K562 (cell line): ENCODE results near the gene SCP2. TPM values are rescaled to one million over a fixed set of nuclear protein-coding genes. Genes with fewer than 3 reads are reported as not detected.

Experiments used
- ATAC-seq: fragments of 200-7000 bp; cut with Tn5 transposase; 3 replicates; pipeline ENCODE4 v1.9.1; 2020; ENCODE audit warnings: moderate library complexity
- BruUV-seq: library from RNA; stranded (reverse); fragments of 400-500 nt; replicated peaks from 2 replicates; lab custom pipeline; 2021; lab: Mats Ljungman, UMichigan
- CTCF ChIA-PET: fragments of 300-600 bp; formaldehyde crosslinking; extraction: SDS; loops from one replicate; lab custom pipeline; 2021; ENCODE audit warnings: low intra/inter-chr PET ratio; lab: Yijun Ruan, JAX
- POLR2A ChIA-PET: fragments of 300-600, 350-650 bp; sonication (Branson Sonifier 250); formaldehyde crosslinking; extraction: SDS; loops from one replicate; lab custom pipeline; 2021; ENCODE audit warnings: antibody characterized with exemption, inconsistent platforms; lab: Yijun Ruan, JAX
- DNase-seq, 4 experiments: peaks; one replicate each; pipeline versions ENCODE4 v3.0.0 to v3.0.0-alpha.2; 2011 to 2018; ENCODE audit warnings: low spot score in 3 of 4, mixed read lengths in 3 of 4; ENCODE audit errors: extremely low read depth in 1 of 4
- FAIRE-seq: peaks from 2 replicates; lab custom pipeline; 2011; peaks lifted over from hg19 to GRCh38; lab: Jason Lieb, UNC
- H2AFZ ChIP-seq: 2 replicates; pipeline ENCODE4 v1.6.0; 2011; ENCODE audit warnings: low read depth, low read length, control low read depth, inconsistent platforms
- H3K27ac ChIP-seq: fragments of 200-600 bp; 3 replicates; pipeline ENCODE4 v1.8.0; 2011; ENCODE audit warnings: low read depth, mild to moderate bottlenecking, control low read depth, inconsistent platforms, low read length, moderate library complexity, mixed read lengths; ENCODE audit errors: extremely low read depth
- H3K27me3 ChIP-seq, 2 experiments: fragments of 300-600 bp in 1 of 2; 2 replicates in 1 of 2; 3 replicates in 1 of 2; pipeline versions ENCODE4 v1.6.0 to v1.8.0; 2011; ENCODE audit warnings: inconsistent platforms in 2 of 2, low read length in 2 of 2, mild to moderate bottlenecking in 1 of 2, mixed read lengths in 1 of 2, moderate library complexity in 1 of 2; ENCODE audit not compliant: control insufficient read depth in 2 of 2, insufficient read depth in 2 of 2
- H3K36me3 ChIP-seq: fragments of 300-600 bp; 3 replicates; pipeline ENCODE4 v1.8.0; 2011; ENCODE audit warnings: mild to moderate bottlenecking, low read length, inconsistent platforms; ENCODE audit not compliant: control insufficient read depth, insufficient read depth
- H3K4me1 ChIP-seq, 2 experiments: fragments of 200-600 bp in 1 of 2; replicated peaks in 1 of 2; 2 replicates in 1 of 2; 3 replicates in 1 of 2; pipeline versions ENCODE4 v1.5.1 to v1.8.0; 2011; ENCODE audit warnings: inconsistent platforms in 2 of 2, low read length in 2 of 2, mild to moderate bottlenecking in 1 of 2, mixed read lengths in 1 of 2, moderate library complexity in 1 of 2; ENCODE audit not compliant: control insufficient read depth in 2 of 2, insufficient read depth in 2 of 2
- H3K4me2 ChIP-seq: 2 replicates; pipeline ENCODE4 v1.6.1; 2011; ENCODE audit warnings: low read length, control low read depth, inconsistent platforms, mixed read lengths; ENCODE audit not compliant: insufficient read depth
- H3K4me3 ChIP-seq: fragments of 200-600 bp; sonication (generic), shearing (Covaris generic); 2 replicates; pipeline ENCODE4 v1.5.1; 2016; ENCODE audit warnings: control low read depth, inconsistent platforms
- H3K79me2 ChIP-seq: fragments of 200-600 bp; 3 replicates; pipeline ENCODE4 v1.8.0; 2011; ENCODE audit warnings: low read length, inconsistent platforms; ENCODE audit not compliant: control insufficient read depth, insufficient read depth
- H3K9ac ChIP-seq, 2 experiments: 2 replicates each; pipeline versions ENCODE4 v1.6.0 to v1.6.1; 2011; ENCODE audit warnings: low read depth in 2 of 2, low read length in 2 of 2, control low read depth in 1 of 2, inconsistent platforms in 1 of 2, mild to moderate bottlenecking in 1 of 2, mixed read lengths in 1 of 2; ENCODE audit not compliant: insufficient read depth in 1 of 2
- H3K9me1 ChIP-seq: one replicate; pipeline ENCODE4 v1.6.0; 2011; ENCODE audit warnings: inconsistent platforms, mild to moderate bottlenecking, low read length, moderate library complexity; ENCODE audit not compliant: control insufficient read depth, insufficient read depth
- H3K9me3 ChIP-seq: replicated peaks from 2 replicates; pipeline ENCODE4 v1.5.1; 2011; ENCODE audit warnings: low read depth, low read length, inconsistent platforms; ENCODE audit not compliant: control insufficient read depth, insufficient read depth
- H4K20me1 ChIP-seq: replicated peaks from 2 replicates; pipeline ENCODE4 v1.6.1; 2011; ENCODE audit warnings: low read length, inconsistent platforms, mixed read lengths; ENCODE audit not compliant: control insufficient read depth, insufficient read depth
- KDM1A ChIP-seq, 2 experiments: fragments of 450-650 bp; IDR thresholded peaks; 2 replicates each; pipeline ENCODE4 v1.6.1; 2016; ENCODE audit warnings: mild to moderate bottlenecking in 2 of 2
- KDM2B ChIP-seq: fragments of 250-450 bp; sonication (Bioruptor Pico); IDR thresholded peaks from 2 replicates; pipeline ENCODE4 v1.8.0; 2021; ENCODE audit warnings: mild to moderate bottlenecking, moderate library complexity
- MTA2 ChIP-seq: fragments of 450-650 bp; IDR thresholded peaks from 2 replicates; pipeline ENCODE4 v1.6.1; 2016; ENCODE audit warnings: low read depth
- MTF1 ChIP-seq: fragments of 250-450 bp; sonication (Bioruptor Pico); IDR thresholded peaks from 2 replicates; pipeline ENCODE4 v1.9.0; 2021; ENCODE audit warnings: moderate library complexity, mild to moderate bottlenecking, inconsistent platforms, borderline replicate concordance
- NONO ChIP-seq, 2 experiments: fragments of 200-400 bp in 1 of 2; fragments of 450-650 bp in 1 of 2; formaldehyde crosslinking in 1 of 2; IDR thresholded peaks; 2 replicates each; pipeline ENCODE4 v1.6.1; 2017; ENCODE audit warnings: low read depth in 2 of 2, mild to moderate bottlenecking in 2 of 2, moderate library complexity in 2 of 2, low read length in 1 of 2
- PCBP2 ChIP-seq: fragments of 200-400 bp; formaldehyde crosslinking; IDR thresholded peaks from 2 replicates; pipeline ENCODE4 v1.6.1; 2018; ENCODE audit warnings: low read length, low read depth, mild to moderate bottlenecking, moderate library complexity; ENCODE audit not compliant: poor library complexity, severe bottlenecking
- SRF ChIP-seq, 2 experiments: fragments of 250-450, 450-650 bp in 1 of 2; sonication (Bioruptor Pico) in 1 of 2; sonication (generic) in 1 of 2; formaldehyde crosslinking; IDR thresholded peaks; 2 replicates each; pipeline versions ENCODE4 v1.5.0 to v1.5.1; 2020 to 2022; ENCODE audit warnings: mild to moderate bottlenecking in 1 of 2, missing genetic modification reagents in 1 of 2
- SRSF3 ChIP-seq: fragments of 200-400 bp; formaldehyde crosslinking; IDR thresholded peaks from 2 replicates; pipeline ENCODE4 v1.6.1; 2016; ENCODE audit warnings: mild to moderate bottlenecking, low read length, moderate library complexity; ENCODE audit not compliant: insufficient read depth
- WGBS: fragments of 100-300 bp; shearing (Covaris generic); methylation state at CpG from one replicate; pipeline ENCODE4 v1.1.6; 2016; ENCODE audit warnings: low coverage, mixed read lengths; ENCODE audit not compliant: insufficient coverage; ENCODE audit errors: missing lambda C conversion rate; 5-methylcytosine and 5-hydroxymethylcytosine counted together
- in situ Hi-C: fragments of 300-500 bp; cut with MboI; formaldehyde crosslinking; loops from 4 replicates; pipeline ENCODE4 v1.15.0; 2018; ENCODE audit warnings: inconsistent platforms, mixed read lengths
- intact Hi-C: fragments of 100-400 bp; cut with micrococcal nuclease; formaldehyde crosslinking; loops from 2 replicates; pipeline ENCODE4 v1.14.2; 2022
- polyA plus RNA-seq, 8 experiments: library from polyadenylated mRNA; depleted of rRNA in 4 of 8; stranded (reverse) in 5 of 8; unstranded in 3 of 8; fragments of >200 nt; fragmentation: Nextera tagmentation in 2 of 8; fragmentation: Illumina TruSeq in 1 of 8; extraction: Ambion mirVana in 2 of 8; extraction: Trizol in 1 of 8; gene quantifications; 2 replicates each; pipeline versions ENCODE4 v1.2.1 to v1.2.3, GENCODE V29; 2011 to 2014; ENCODE audit warnings: inconsistent platforms in 1 of 8, missing spikeins in 1 of 8
- total RNA-seq, 7 experiments: library from RNA; depleted of rRNA in 6 of 7; stranded (reverse); fragments of >200 nt in 6 of 7; fragmentation: Illumina TruSeq in 2 of 7; extraction: Trizol in 2 of 7; gene quantifications; 2 replicates each; pipeline versions ENCODE4 v1.2.1 to v1.2.3, GENCODE V29; 2011 to 2021; ENCODE audit warnings: low replicate concordance in 1 of 7
- TF ChIP-seq, protein P1 (sequence below): fragments of 200-800 bp; sonication (Bioruptor generic); IDR thresholded peaks from 2 replicates; pipeline ENCODE4 v1.6.1; 2017; ENCODE audit warnings: missing genetic modification characterization, missing compliant biosample characterization

SCP2 gene
- total and polyA plus RNA-seq, 9 of the 15 experiments (the other 6 are each of a cell fraction or from before 2014, with no cell fraction given), result 63.8 to 258 (median 106) TPM

DNA sequence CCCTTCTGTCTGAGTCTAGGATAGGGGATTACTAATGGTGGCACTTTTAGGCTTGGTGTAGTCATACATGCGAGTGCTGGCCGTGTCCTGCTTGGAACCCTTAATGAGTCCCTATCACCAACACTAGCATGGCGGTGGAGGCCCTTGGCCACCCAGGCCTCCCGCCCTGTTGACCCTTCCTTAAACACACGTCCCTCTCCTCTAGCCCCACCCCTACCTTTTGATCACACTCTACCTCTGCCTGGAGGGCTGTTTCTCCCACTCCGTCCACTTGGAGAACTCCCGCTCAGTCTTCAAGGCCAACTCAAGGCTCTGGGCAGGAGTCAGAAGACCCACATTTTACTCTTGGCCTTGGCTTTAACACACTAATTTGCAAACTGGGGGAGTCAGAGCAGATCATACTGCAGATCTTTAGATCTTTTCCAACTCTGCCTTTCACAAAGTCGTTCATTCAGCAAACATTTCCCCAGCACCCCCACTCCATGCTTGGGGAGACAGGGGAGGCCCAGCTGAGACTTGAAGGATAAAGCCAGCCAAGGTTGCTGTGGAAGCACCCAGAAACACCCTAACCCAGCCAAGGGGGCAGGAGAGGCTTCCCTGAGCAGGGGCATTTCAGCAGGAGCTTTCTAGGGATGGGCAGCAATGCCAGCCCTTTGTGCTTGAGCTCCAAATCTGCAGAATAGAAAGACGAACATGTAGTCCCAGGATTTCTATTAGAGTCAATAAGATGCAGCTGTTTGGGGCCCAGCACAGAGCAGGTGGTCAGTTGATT is 136.9 kb downstream of the SCP2 start:
- POLR2A ChIA-PET, result interaction anchor here (0.8 to 0.9 kb wide), 3 partner anchors 8 to 131 kb away, joined by 3 to 4 read pairs (median 4); no protein-coding TSS in a partner anchor
- H3K4me2 ChIP-seq, result no peak overlapping the region
- H3K27me3 ChIP-seq, result peaks cover 34 to 58% of the 10 kb centered on the region in 2 experiments
- H3K36me3 ChIP-seq, result no peaks in the 10 kb centered on the region
- H3K9ac ChIP-seq, result no peak overlapping the region
- FAIRE-seq (no peak), DNase-seq (peak in 1 of 4 experiments; percentile 46), ATAC-seq (peak; percentile 23; the same call in 2 of the 3 replicates)
- no peak overlapping the region for H3K4me3 ChIP-seq
- peaks cover 0 to 22% of the 10 kb centered on the region in 2 experiments; a peak in 2 of 5 replicates for H3K4me1 ChIP-seq
- no peaks in the 10 kb centered on the region for H4K20me1 ChIP-seq
- 18% methylated on average over 9 of the region's 9 CpGs for WGBS
- in situ Hi-C loops (no loop called here), intact Hi-C loops (loop anchor here (10.0 kb wide), 1 partner anchor 159 kb away; no protein-coding TSS in a partner anchor)
- H3K27ac ChIP-seq, result no peak overlapping the region
- no TSS peak for BruUV-seq
- no peaks in the 10 kb centered on the region for H3K79me2 ChIP-seq
- CTCF ChIA-PET, result no interaction called here
- TF ChIP-seq SRSF3, result no peak
- no peak for TF ChIP-seq PCBP2
- no peak for TF ChIP-seq KDM1A (IDR thresholded peaks at IDR 0.05)
- no peak for TF ChIP-seq MTF1 (CRISPR knock-in tag)
- no peak for TF ChIP-seq SRF (CRISPR knock-in tag; IDR thresholded peaks at IDR 0.05)
- TF ChIP-seq MTA2, result no peak
- TF ChIP-seq NONO (IDR thresholded peaks at IDR 0.05; ENCODE audit: low read depth in 2 of 2, low read length in 1 of 2), result no peak
- TF ChIP-seq, protein P1, sequence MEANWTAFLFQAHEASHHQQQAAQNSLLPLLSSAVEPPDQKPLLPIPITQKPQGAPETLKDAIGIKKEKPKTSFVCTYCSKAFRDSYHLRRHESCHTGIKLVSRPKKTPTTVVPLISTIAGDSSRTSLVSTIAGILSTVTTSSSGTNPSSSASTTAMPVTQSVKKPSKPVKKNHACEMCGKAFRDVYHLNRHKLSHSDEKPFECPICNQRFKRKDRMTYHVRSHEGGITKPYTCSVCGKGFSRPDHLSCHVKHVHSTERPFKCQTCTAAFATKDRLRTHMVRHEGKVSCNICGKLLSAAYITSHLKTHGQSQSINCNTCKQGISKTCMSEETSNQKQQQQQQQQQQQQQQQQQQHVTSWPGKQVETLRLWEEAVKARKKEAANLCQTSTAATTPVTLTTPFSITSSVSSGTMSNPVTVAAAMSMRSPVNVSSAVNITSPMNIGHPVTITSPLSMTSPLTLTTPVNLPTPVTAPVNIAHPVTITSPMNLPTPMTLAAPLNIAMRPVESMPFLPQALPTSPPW (CRISPR knock-in tag), result no peak
- TF ChIP-seq KDM2B (CRISPR knock-in tag), result no peak
- H3K9me3 ChIP-seq, result no peaks in the 10 kb centered on the region
- no peaks in the 10 kb centered on the region for H3K9me1 ChIP-seq
- H2AFZ ChIP-seq, result no peak overlapping the region
